ENCODE data around the gene LUC7L3.
"Not testable (repeated sequence)": the region's sequence is repeated elsewhere in the genome, so short reads cannot be mapped to it uniquely, and the experiment has no call there.

LUC7L3 gene

GRCh38 chr17:50676065-50676975 lies 43.1 kb upstream of the LUC7L3 start:
- no peak for TF ChIP-seq CTCF (conservative IDR thresholded peaks at IDR 0.05; ENCODE audit: control insufficient read depth, insufficient read depth, low read depth, low read length)
- no peak overlapping the region for H3K4me3 ChIP-seq (ENCODE audit: control insufficient read depth, low read depth, low read length)
- DNase-seq (ENCODE audit: low read depth): no peak

- no peak for TF ChIP-seq CTCF (conservative IDR thresholded peaks at IDR 0.05; ENCODE audit: control insufficient read depth, insufficient read depth, low read depth, low read length)
- H3K4me3 ChIP-seq (ENCODE audit: control insufficient read depth, low read depth, low read length): no peak overlapping the region
- no peak for DNase-seq (ENCODE audit: low read depth)
These were observed 41.5 kb upstream of the LUC7L3 start for GRCh38 chr17:50677851-50678375.

GRCh38 chr17:50679008-50679544 lies 40.3 kb upstream of the LUC7L3 start:
- no peak for TF ChIP-seq CTCF (conservative IDR thresholded peaks at IDR 0.05; ENCODE audit: control insufficient read depth, insufficient read depth, low read depth, low read length)
- no peak overlapping the region for H3K4me3 ChIP-seq (ENCODE audit: control insufficient read depth, low read depth, low read length)
- no peak for DNase-seq (ENCODE audit: low read depth)

- H3K4me3 ChIP-seq (ENCODE audit: control insufficient read depth, low read depth, low read length): no peak overlapping the region
- TF ChIP-seq CTCF (conservative IDR thresholded peaks at IDR 0.05; ENCODE audit: control insufficient read depth, insufficient read depth, low read depth, low read length): no peak
- no peak for DNase-seq (ENCODE audit: low read depth)
These were observed 39.3 kb upstream of the LUC7L3 start for GRCh38 chr17:50680126-50680525.

- not testable (repeated sequence) for H3K4me3 ChIP-seq (ENCODE audit: control insufficient read depth, low read depth, low read length)
These were observed 38.7 kb upstream of the LUC7L3 start for GRCh38 chr17:50680543-50681262.

GRCh38 chr17:50681263-50682200 lies 37.9 kb upstream of the LUC7L3 start:
- H3K4me3 ChIP-seq (ENCODE audit: control insufficient read depth, low read depth, low read length): no peak overlapping the region
- peak; percentile 81 for DNase-seq (ENCODE audit: low read depth)
- peak; percentile 75 for TF ChIP-seq CTCF (conservative IDR thresholded peaks at IDR 0.05; ENCODE audit: control insufficient read depth, insufficient read depth, low read depth, low read length)

More at GRCh38 chr17:50680543-50681262, 38.7 kb upstream of the LUC7L3 start:
- DNase-seq (ENCODE audit: low read depth): not testable (repeated sequence)
